Upper lobe of left lung (tissue), 6 donors: ENCODE data around the gene TUBGCP6. TPM values are rescaled to one million over a fixed set of nuclear protein-coding genes. Genes with fewer than 3 reads are reported as not detected.

Source experiments
- ATAC-seq, 2 donors: fragments of 200-7000 bp; cut with Tn5 transposase; one replicate each; pipeline ENCODE4 v1.9.1; 2022; ENCODE audit warnings: mild to moderate bottlenecking in 2 of 2, moderate library complexity in 2 of 2; ENCODE audit not compliant: low FRiP score in 2 of 2
- DNase-seq, 2 donors: peaks; one replicate each; pipeline ENCODE4 v3.0.0-alpha.2; 2019 to 2020
- H3K27ac ChIP-seq, 4 donors: fragments of 200-600 bp; sonication (generic); one replicate each; pipeline ENCODE4 v1.5.1; 2016 to 2019
- H3K27me3 ChIP-seq, 4 donors: fragments of 200-600 bp; sonication (generic); one replicate each; pipeline ENCODE4 v1.5.1; 2017 to 2019
- H3K36me3 ChIP-seq, 4 donors: fragments of 200-600 bp; sonication (generic); one replicate each; pipeline ENCODE4 v1.5.1; 2016 to 2019
- H3K4me1 ChIP-seq, 4 donors: fragments of 200-600 bp; sonication (generic); one replicate each; pipeline ENCODE4 v1.5.1; 2018 to 2019
- H3K4me3 ChIP-seq, 4 donors: fragments of 200-600 bp; sonication (generic); one replicate each; pipeline ENCODE4 v1.5.1; 2017 to 2019; ENCODE audit warnings: mild to moderate bottlenecking in 2 of 4, moderate library complexity in 1 of 4
- H3K9me3 ChIP-seq, 4 donors: fragments of 200-600 bp; sonication (generic); one replicate each; pipeline ENCODE4 v1.5.1; 2018 to 2019
- EP300 ChIP-seq, 4 donors: sonication (generic); formaldehyde crosslinking; IDR thresholded peaks; one replicate each; pipeline ENCODE4 v1.5.1; 2017; ENCODE audit warnings: antibody characterized with exemption in 4 of 4, control low read depth in 2 of 4
- POLR2A ChIP-seq, 4 donors: fragments of 450-650 bp; IDR thresholded peaks; one replicate each; pipeline ENCODE4 v1.5.1; 2016 to 2017; ENCODE audit warnings: antibody characterized with exemption in 4 of 4, mild to moderate bottlenecking in 2 of 4
- POLR2AphosphoS5 ChIP-seq, 2 donors: sonication (generic); formaldehyde crosslinking; IDR thresholded peaks; one replicate each; pipeline ENCODE4 v1.5.1; 2017; ENCODE audit warnings: antibody characterized with exemption in 2 of 2
- WGBS, 2 donors: methylation state at CpG; one replicate each; pipeline ENCODE4 v1.1.5; 2017 to 2018; 5-methylcytosine and 5-hydroxymethylcytosine counted together
- total RNA-seq, 6 donors: library from RNA; depleted of rRNA in 4 of 6; stranded (reverse); fragments of >200 nt in 4 of 6; gene quantifications; one replicate each; pipeline versions ENCODE4 v1.1.0 to v1.2.1, GENCODE V29; 2016 to 2021
- TF ChIP-seq, protein P1 (sequence below), 6 experiments: fragments of 450-650 bp in 4 of 6; fragments of 200-600 bp in 2 of 6; sonication (generic) in 2 of 6; IDR thresholded peaks; one replicate each; pipeline ENCODE4 v1.5.1; 2016 to 2019; ENCODE audit warnings: antibody characterized with exemption in 6 of 6
- donor health status: DM: no; HTN: no; CAD: no; lungs with moderate emphysema.
- donor health status: DM: no; HTN: yes; CAD: no; lungs with severe emphysema.

TUBGCP6 gene
- total RNA-seq, 6 donors from 2014 or later: 43.2 to 216 (median 52.4) TPM

DNA sequence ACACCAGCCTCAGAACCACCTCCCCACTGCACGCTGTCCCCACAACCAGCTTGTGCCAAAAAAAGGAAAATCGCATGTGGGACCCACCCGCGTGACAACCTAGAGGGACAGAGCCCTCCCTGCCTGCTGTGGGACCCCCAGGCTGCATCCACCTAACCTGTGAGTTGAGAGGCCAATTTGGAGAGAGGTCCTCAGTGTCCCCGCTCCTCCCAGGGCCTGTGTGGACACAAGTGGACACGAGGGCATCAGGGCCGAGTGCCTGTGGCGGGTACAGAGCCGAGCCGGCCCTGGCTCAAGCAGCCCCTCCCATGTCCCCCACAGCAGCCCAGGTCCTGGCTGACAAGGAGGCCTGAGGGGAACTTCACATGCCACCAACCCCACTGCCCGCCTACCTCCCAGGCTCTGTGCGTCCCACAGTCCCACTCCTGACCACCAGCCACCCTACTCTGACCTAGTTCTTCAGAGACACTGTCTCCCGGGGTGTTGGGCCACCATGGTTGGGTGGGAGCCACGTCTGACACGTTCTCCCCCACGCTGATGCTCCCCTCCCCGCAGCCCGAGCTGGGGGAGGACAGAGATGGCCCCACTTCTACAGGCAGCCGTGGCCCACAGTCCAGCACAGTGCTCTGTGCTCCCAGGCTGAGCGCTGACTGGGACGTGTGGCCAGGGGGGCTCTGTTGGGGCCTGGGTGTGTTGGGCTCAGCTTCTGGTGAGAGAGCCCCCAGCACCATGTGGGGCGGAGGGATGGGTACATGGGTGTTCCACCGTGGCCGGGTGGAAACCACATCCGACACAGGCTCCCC, 24.8 kb downstream of the TUBGCP6 start:
- no peak overlapping the region for H3K4me3 ChIP-seq
- 78 to 90% methylated on average over 9 to 22 of the region's 25 CpGs for WGBS, 2 donors
- TF ChIP-seq EP300 (IDR thresholded peaks at IDR 0.05): no peak
- TF ChIP-seq POLR2A (IDR thresholded peaks at IDR 0.05): no peak
- TF ChIP-seq, protein P1, sequence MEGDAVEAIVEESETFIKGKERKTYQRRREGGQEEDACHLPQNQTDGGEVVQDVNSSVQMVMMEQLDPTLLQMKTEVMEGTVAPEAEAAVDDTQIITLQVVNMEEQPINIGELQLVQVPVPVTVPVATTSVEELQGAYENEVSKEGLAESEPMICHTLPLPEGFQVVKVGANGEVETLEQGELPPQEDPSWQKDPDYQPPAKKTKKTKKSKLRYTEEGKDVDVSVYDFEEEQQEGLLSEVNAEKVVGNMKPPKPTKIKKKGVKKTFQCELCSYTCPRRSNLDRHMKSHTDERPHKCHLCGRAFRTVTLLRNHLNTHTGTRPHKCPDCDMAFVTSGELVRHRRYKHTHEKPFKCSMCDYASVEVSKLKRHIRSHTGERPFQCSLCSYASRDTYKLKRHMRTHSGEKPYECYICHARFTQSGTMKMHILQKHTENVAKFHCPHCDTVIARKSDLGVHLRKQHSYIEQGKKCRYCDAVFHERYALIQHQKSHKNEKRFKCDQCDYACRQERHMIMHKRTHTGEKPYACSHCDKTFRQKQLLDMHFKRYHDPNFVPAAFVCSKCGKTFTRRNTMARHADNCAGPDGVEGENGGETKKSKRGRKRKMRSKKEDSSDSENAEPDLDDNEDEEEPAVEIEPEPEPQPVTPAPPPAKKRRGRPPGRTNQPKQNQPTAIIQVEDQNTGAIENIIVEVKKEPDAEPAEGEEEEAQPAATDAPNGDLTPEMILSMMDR (IDR thresholded peaks at IDR 0.05): no peak
- no peak for TF ChIP-seq POLR2AphosphoS5 (IDR thresholded peaks at IDR 0.05)
- H3K36me3 ChIP-seq: peaks cover 44 to 100% (median 86%) of the 10 kb centered on the region in 4 donors
- H3K4me1 ChIP-seq: peaks cover 0 to 4% (median 2%) of the 10 kb centered on the region in 4 donors
- no peak overlapping the region for H3K27ac ChIP-seq
- no peaks in the 10 kb centered on the region for H3K9me3 ChIP-seq
- no peaks in the 10 kb centered on the region for H3K27me3 ChIP-seq
- peak; percentile 20 to 65 for DNase-seq
- ATAC-seq: no peak

DNA sequence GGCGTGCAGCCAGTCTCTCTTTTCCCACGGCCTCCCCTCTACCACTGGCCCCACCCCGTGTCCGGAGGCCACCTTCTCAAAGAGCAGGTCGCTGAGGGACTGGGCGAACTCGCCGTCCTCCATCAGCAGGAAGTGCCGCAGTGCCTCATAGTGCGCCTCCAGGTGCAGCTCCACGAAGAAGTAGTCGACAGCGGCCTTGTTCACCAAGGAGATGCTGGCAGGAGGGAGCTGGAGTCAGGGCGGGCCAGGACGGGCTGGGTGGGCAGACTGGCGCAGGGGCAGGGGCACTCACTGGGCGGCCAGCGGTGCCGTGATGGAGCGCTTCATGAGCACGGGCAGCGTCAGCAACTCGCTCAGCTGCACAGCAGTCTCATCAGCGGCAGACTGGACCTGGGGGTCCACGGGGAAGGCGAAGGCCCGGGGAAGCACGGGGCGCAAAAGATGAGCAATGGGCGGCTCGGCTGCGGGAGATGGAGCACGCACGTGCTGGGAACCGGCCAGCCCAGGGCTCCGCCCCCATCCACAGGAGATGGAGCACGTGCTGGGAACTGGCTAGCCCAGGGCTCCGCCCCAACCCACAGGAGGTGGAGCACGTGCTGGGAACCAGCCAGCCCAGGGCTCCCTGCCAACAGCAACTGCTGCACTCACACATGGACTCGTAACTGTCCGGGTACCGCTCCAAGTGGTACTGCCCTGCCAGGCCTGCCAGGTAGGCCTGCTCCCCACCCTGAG, 25.7 kb downstream of the TUBGCP6 start:
- Histone ChIP-seq H3K9me3 (no peaks in the 10 kb centered on the region), H3K36me3 (peaks cover 47 to 100% (median 89%) of the 10 kb centered on the region in 4 donors), H3K27me3 (no peaks in the 10 kb centered on the region), H3K4me3 (no peak overlapping the region), H3K4me1 (peaks cover 0 to 4% (median 2%) of the 10 kb centered on the region in 4 donors), H3K27ac (no peak overlapping the region)
- 81 to 90% methylated on average over 7 to 39 of the region's 42 CpGs for WGBS, 2 donors
- peak; percentile 84 to 95 for DNase-seq
- ATAC-seq: peak; percentile 59 to 71
- no peak for TF ChIP-seq EP300 (IDR thresholded peaks at IDR 0.05)
- TF ChIP-seq, protein P1 (IDR thresholded peaks at IDR 0.05): no peak
- TF ChIP-seq POLR2A (IDR thresholded peaks at IDR 0.05): no peak
- no peak for TF ChIP-seq POLR2AphosphoS5 (IDR thresholded peaks at IDR 0.05)

DNA sequence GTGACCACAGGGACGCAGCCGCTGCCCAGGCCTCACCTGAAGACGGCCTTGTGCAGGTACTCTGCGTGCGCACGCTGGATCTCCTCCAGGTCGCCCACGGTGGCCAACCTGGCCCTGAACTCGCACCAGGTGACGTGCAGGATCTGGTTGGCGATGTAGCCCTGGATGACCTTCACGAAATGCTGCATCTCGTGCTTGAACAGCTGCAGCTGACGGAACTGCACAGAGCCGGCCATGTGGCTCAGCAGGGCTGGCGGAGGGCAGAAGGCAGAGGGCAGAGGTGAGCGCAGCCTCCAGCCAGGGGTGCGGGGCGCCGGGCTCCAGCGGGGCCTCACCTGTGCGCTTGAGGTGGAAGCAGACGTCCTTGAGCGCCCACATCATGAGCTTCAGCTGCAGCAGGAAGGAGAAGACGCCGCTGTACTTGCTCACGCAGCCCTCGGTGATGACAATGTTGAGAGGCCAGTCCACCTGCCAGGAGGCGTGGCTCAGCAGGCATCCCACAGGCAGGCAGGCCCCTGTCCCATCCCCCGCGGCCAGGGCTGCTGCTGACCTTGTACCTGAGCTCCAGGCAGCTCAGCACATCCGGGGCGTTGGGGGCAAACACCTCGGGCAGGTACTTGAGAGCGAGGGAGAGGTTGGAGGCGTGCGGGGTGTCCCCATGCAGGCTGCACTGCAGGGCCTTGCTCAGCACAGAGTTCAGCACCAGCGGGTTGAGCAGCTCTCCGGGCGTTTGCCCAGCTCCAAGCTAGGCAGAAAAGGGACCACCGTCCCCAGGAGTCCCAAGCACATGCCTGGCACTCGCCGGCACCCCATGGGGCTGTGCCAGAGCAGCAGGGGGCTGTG, 26.4 kb downstream of the TUBGCP6 start:
- TF ChIP-seq POLR2A (IDR thresholded peaks at IDR 0.05): no peak
- no peak for TF ChIP-seq POLR2AphosphoS5 (IDR thresholded peaks at IDR 0.05)
- TF ChIP-seq, protein P1 (IDR thresholded peaks at IDR 0.05): no peak
- no peak for TF ChIP-seq EP300 (IDR thresholded peaks at IDR 0.05)
- H3K27ac ChIP-seq: no peak overlapping the region
- no peaks in the 10 kb centered on the region for H3K27me3 ChIP-seq
- H3K4me1 ChIP-seq: peaks cover 0 to 4% (median 2%) of the 10 kb centered on the region in 4 donors
- H3K4me3 ChIP-seq: no peak overlapping the region
- DNase-seq: peak; percentile 19 to 84
- H3K9me3 ChIP-seq: no peaks in the 10 kb centered on the region
- ATAC-seq: peak in 1 of 2 donors; percentile 3
- peaks cover 47 to 99% (median 90%) of the 10 kb centered on the region in 4 donors for H3K36me3 ChIP-seq
- 95 to 96% methylated on average over 17 to 33 of the region's 43 CpGs for WGBS, 2 donors

DNA sequence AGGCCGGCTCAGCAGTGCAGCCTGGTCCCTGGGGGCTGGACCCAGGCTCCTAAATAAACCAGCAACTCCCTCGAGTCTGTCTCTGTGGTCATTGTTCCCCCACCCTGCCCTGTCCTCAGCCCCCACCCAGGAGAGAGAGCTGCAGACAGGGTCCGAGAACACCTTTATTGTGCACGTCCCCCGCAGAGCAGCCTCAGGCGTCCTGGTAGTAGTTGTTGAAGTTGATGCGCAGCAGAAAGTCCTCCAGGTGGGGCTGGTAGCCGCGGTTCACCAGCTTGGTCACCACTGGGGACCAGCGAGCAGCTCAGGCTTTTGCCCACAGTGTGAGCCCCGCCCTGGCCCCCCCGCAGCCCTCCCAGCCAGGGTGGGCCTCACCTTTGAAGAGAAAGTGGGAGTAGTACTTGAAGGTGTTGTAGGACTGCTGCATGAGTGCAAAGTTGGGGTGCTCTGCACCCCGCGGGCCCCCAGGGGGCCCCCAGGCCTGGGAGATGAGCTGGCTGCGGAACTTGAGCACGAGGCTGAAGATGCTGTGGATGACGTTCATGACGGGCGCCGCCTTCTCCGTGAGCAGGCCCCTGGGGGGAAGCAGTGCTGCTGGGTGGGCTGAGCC, 27.2 kb downstream of the TUBGCP6 start:
- peaks cover 43 to 99% (median 89%) of the 10 kb centered on the region in 4 donors for H3K36me3 ChIP-seq
- no peak overlapping the region for H3K27ac ChIP-seq
- 89 to 95% methylated on average over 10 to 21 of the region's 21 CpGs for WGBS, 2 donors
- no peaks in the 10 kb centered on the region for H3K27me3 ChIP-seq
- peaks cover 0 to 4% (median 2%) of the 10 kb centered on the region in 4 donors for H3K4me1 ChIP-seq
- DNase-seq (peak in 1 of 2 donors; percentile 10), ATAC-seq (no peak)
- TF ChIP-seq POLR2AphosphoS5 (IDR thresholded peaks at IDR 0.05) (no peak), EP300 (IDR thresholded peaks at IDR 0.05) (no peak), POLR2A (IDR thresholded peaks at IDR 0.05) (no peak)
- TF ChIP-seq, protein P1 (IDR thresholded peaks at IDR 0.05): no peak
- no peak overlapping the region for H3K4me3 ChIP-seq
- H3K9me3 ChIP-seq: no peaks in the 10 kb centered on the region
